HG03469 (cell line): Measurements from ENCODE around the gene SLC35A5.

Experiments
- ATAC-seq: cut with Tn5 transposase; IDR thresholded peaks from one replicate; pipeline ENCODE4 v1.9.1; 2021; ENCODE audit warnings: mild to moderate bottlenecking, moderate library complexity, moderate number of reproducible peaks; ENCODE audit not compliant: unreplicated experiment

The SLC35A5 gene

GRCh38 chr3:112619295-112619694 is 57.5 kb downstream of the SLC35A5 start:
- no peak for ATAC-seq

GRCh38 chr3:112623213-112623612 is 61.4 kb downstream of the SLC35A5 start:
- ATAC-seq, result no peak

- ATAC-seq, result no peak
Measured at GRCh38 chr3:112623717-112624116, 61.9 kb downstream of the SLC35A5 start.

- no peak for ATAC-seq
Measured at GRCh38 chr3:112627419-112627818, 65.6 kb downstream of the SLC35A5 start.

GRCh38 chr3:112627919-112628466 is 66.1 kb downstream of the SLC35A5 start:
- no peak for ATAC-seq

- no peak for ATAC-seq
Measured at GRCh38 chr3:112629425-112629824, 67.6 kb downstream of the SLC35A5 start.

- no peak for ATAC-seq
Measured at GRCh38 chr3:112631257-112631656, 69.4 kb downstream of the SLC35A5 start.

- ATAC-seq, result no peak
Measured at GRCh38 chr3:112632596-112632995, 70.8 kb downstream of the SLC35A5 start.

- ATAC-seq, result no peak
Measured at GRCh38 chr3:112633191-112633590, 71.3 kb downstream of the SLC35A5 start.

GRCh38 chr3:112633757-112634156 is 71.9 kb downstream of the SLC35A5 start:
- ATAC-seq, result no peak

GRCh38 chr3:112634786-112635541 is 73.1 kb downstream of the SLC35A5 start:
- ATAC-seq, result no peak
